Cortex of kidney (tissue), 1 donor: ENCODE data around the gene RAB40C.

Experiments
- DNase-seq: peaks from one replicate; lab custom pipeline; 2025; lab: John Stamatoyannopoulos, UW

Gene RAB40C

DNA sequence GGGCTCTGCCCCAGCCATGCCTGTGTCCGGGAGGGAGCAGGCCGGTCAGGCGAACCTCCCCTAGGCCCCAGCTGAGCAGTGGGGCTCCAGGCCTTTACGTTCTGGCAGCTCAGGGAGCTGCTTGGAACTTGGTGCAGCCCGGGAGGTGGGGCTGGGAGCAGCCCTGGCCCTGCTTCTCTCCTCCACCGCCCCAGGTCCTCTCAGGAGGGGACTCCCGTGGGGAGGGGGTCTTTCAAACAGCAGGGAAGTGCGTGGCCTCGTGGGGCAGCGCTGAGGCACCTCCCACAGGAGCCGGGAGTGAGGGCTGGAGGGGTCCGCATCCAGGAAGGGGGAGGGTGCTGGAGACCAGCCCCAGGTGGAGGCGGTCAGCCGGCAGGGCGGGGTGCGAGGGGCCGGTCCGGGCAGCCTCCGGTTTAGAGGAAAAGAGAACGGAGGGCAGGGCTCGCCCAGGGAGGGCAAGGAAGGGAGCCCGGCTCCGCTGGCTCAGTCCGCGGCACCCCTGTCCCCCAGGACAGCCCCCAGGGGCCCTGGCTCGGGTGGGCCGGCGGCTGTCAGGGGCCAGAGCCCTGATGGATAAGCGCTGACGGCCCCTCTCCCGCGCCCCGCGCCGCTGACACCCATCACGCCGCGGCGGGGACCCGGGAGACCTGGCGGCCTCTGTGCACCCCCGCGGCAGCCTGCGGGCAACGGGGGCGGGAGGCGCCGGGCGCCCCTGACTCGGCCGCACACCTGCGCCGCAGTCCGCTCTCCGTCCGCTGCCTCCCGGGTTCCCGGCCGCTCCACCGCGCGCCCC, 30.3 kb upstream of the RAB40C start:
- DNase-seq = no peak

DNA sequence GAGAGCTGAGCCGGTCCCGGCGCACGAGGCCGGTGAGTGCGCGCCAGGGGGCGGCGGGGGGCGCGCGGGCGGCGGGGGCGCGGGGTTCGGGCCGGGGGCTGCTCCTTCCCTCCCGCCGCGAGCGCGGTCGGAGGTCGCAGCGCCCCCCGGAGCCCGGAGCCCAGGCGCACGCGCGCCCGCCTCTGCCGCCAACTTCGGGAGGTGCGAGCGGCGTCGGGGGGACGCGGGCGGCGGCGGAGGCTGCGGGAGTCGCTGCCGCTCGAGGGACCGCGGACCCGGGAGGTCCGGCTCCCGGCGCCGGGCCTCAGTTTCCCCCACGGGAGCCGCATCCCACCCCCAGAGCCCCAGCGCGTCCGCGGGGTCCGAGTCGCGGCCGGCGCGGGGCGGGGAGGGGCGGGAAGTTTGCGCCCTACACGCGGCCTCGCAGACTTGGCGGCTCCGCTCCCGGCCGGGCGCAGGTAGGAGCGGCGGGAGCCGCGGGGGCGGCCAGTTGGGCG, 29.6 kb upstream of the RAB40C start, which contains the start of gene PRR35:
TSS of gene PRR35 (plus strand) at position 191 of the 497 bp plus-strand sequence. CDS start 2,901 bp downstream, outside the sequence.
- no peak for DNase-seq

DNA sequence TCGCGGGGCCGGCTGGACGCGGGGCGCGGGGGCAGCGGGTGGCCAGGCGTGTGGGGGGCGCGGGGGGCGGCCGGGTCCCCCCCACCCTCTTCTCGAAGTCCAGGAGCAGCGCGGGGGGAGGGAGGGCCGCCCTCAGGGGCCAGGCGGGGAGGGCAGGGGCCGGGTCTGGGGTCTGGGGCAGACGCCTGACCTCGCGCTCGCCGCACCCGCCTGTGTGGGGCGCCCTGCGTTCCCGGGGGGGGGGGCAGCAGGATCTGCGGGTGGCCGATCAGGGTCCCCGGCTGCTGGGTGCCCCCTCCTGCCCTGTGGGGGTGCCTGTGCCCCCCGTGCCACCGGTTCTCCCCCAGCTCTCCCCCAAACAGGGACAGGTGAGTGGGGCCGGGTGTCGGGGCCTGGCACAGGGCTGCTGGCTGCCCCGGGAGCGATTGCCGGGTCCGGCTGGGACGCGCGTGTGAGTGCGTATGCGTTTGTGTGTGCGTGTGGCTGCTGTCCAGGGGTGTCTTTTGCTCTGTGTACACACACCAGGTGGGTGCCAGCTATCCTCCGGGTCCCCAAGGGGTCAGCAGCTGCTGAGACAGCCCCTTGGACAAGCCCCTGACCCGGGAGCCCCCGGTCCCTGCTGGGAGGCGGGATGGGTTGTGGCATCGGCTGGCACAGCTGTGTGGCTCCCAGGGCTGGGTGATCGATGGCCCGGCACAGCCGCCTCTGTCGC, 29.0 kb upstream of the RAB40C start:
- no peak for DNase-seq

DNA sequence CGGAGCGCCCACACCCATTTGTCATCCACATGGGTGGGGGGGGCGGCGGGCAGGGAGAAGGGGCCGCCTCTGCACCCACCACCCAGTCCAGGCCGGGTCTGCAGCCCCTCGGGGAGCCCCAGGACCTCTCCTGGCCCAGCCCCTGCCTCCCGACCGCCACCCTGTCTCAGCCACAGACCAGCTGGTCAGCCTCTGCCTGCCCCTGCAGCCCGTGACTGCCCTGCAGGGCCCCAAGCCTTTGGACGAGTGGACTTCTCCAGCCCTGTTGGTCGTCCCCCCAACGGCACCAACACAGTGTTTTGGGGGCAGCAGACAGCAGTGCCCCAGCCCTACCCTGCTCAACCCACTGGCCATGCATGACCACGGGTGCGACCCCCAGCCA, 28.5 kb upstream of the RAB40C start:
- DNase-seq = no peak

DNA sequence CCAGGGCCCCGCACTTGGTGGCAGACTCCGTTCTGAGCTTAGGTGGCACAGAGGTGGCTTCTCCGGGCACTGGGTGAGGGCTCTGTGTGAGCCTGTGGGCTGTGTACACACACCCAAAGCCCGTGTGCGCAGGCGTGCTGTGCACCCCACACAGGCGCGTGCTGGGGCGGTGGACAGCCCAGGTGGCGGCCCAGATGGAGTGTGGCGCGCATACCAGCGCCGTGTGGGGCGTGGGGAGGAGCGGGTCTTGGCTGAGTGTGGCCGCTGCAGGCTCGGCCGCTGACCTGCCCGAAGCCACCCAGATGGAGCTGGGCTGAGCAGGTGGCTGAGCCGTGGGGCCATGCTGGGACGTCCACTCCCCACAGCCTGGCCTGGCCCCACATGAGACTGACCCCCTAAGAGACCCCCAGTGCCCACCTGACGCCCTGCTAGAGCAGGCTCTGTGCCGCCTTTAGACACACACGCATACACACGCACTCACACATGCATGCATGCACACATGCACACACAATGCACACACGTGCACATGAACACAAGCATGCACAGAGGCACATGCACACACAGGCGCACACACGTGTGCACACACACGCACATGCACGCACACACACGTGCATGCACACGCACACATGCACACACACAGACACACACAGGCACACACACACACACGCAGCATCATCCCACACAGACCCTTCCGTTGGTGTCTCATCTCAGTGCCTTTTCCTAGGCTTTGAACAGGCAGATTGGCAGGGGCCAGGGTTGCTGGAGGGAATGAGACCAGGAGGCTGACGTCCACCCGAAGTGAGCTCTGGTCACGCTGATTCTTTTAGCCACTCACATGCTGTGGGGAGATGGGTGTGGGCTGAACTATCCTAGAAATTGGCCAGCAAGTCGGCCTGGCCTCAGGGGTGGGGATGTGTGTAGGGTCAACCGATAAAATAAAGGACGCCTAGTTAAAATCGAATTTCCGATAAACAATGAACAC, 27.6 kb upstream of the RAB40C start:
- no peak for DNase-seq

DNA sequence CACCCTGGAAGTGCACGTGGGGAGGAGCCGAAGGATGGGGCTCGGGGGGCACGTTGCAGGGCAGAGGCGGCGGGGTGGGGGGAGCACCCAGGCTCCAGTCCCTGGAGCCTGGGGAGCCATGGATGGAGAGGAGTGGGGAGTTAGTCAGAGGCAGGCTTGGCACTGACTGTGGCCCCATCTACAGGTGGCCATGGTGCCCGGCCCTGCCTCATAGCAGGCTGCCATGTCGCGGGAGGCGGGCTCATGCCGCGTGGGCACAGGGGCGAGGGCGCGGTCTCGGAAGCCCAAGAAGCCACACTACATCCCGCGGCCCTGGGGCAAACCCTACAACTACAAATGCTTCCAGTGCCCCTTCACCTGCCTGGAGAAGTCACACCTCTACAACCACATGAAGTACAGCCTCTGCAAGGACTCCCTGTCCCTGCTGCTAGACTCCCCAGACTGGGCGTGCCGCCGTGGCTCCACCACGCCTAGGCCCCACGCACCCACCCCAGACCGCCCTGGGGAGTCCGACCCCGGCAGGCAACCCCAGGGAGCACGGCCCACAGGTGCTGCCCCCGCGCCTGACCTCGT, 26.7 kb upstream of the RAB40C start:
- no peak for DNase-seq

DNA sequence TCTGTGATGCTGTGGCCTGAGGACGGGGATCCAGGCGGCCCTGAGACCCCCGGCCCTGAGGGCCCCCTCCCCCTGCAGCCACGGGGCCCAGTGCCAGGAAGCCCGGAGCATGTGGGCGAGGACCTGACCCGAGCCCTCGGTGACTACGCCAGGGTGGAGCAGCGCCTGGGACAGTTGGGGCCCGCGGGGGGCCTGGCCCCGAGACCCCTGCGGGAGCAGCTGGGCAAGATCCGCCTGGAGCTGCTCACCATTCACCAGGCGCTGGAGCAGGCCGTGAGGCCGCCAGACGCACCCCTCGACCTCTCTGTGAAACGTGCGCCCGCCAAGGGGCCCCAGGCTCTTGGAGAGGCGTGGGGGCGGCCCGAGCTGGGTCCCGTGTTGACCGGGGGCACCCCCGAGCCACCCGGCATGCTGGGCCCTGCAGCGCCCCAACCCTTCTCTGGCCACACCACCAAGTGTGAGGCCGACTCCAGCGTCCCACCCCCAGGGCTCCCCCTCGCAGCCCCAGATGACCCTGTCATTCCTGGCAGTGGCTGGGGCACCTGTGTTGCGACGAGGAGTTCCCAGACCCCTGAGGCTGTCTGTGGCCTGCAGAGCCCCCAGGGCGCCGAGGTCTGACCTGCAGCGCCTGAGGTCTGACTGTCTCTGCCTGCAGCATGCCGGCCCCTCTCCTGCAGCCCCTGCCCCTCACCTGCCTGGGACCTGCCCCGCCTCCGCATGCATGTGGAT, 25.0 kb upstream of the RAB40C start:
- no peak for DNase-seq

DNA sequence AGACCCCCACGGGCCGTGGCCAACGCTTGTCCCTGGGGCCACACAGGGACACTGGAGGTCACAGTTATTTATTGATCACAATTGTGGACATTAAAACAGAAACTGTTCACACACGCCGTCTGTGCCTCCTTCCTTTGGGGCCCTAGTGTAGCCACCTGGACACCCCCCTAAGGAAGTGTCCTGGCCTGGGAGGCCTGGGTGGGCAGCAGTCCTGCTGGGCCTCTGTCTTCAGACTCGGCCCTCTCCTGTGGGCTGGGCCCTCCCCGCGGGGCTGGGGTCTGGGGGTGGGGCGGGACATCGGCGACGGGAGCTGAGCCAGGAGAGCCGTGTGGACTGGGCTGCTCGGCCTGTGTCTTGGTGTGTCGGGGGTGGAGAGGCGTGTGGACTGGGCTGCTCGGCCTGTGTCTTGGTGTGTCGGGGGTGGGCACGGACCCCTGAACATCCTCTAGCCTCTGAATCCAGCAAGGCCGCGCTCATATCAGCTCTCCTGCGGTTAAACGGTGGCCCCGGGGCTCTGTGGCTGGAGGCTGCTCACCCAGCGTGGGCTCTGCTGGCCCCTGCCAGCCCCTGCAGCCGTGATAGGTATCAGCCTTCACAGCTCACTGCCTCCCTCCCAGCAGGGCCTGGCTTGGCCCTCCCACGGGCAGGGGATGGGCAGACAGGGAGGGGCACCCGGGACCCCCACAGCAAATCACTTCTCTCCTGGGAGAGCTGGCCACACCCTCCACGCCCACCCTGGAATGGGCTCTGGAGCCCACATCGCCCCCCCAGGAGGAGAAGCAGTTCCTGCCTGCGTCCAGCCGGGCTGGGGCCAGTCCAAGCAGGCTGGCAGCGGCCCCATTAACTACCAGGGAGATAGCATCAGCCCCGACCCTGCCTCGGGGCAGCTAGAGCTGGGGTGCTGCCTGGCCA, 24.2 kb upstream of the RAB40C start:
- DNase-seq = no peak

DNA sequence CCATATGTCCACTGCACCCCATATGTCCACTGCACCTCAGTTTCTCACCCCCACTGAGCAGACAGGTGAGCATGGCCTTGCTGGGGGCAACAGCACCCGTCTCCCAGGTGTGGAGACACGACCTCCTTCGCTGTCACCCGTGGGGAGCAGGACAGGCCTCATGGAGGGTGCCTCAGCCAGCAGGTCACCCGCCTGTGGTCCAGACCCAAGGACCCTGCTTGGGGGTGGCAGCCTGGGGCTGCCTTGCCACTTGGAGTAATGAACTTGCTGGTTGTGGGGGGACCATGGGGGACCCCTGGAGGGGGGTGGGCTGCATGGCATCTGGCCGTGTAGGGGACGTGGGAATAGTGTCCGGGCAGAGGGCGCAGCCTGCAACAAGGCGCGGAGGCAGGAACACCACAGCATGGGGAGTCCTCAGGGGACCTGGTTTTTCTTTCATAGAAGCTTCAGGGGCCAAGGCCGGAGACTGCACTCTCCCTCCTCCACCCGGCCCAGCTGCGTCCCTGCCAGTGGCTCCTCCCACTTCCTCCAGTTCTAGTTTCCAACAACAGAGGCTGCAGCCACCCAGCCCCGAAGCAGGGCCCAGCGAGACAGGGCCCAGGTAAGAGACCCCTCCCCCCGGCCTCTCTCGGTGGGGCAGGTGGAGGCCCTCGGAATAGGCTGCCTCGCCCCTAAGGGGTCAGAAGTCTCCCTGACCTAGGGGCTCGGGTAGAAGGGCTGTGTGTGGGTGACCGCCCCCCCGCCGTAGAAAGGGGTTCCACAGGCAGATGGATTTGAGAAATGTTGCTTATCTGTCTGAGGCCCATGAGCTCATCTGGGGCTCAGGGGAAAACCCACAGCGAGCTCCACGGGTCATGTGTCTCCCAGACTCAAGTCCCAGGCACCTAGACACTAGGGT, 23.1 kb upstream of the RAB40C start, which contains the start of gene NHLRC4:
TSS of gene NHLRC4 (plus strand) at position 531 of the 898 bp plus-strand sequence. CDS start 1,043 bp downstream, outside the sequence.
- no peak for DNase-seq

DNA sequence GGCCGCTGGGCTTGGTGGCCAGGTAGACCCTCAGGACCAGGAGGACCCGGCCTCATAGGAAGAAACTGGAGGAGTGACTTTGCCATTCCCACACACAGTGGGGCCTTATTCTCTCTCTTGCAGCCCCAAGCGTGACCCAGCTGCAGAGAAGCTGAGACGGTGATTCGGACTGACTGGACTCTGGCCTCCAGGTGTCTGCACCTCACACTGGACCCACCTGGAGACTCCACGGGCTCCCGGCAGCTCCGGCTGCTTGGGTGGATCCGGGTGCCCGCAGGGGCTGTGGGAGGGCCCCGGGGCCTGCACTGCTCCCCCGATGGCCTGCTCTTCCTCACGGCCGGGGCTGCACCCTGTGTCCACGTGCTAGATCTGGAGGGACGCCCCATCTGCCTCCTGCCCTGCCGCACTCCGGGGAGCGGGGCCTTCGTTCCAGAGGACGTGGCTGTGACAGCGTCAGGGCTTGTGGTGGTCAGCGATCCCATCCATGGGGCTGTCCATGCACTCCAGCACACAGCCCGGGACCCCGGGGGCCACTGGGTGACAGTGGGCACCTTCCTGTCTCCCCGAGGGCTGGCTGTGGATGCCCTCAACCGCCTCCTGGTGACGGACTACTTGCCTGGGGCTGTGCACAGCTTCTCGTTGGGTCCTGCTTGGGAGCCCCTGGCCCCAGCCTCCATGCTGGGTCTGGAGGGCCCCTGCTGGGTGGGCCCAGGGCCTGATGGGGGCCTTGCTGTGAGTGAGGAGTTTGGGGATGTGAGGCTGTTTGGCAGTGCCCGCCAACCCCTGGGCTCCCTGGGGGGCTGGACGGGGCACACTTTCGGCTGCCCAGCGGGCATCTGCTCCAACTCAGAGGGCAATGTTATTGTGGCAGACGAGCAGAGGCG, 22.3 kb upstream of the RAB40C start:
- DNase-seq = no peak

DNA sequence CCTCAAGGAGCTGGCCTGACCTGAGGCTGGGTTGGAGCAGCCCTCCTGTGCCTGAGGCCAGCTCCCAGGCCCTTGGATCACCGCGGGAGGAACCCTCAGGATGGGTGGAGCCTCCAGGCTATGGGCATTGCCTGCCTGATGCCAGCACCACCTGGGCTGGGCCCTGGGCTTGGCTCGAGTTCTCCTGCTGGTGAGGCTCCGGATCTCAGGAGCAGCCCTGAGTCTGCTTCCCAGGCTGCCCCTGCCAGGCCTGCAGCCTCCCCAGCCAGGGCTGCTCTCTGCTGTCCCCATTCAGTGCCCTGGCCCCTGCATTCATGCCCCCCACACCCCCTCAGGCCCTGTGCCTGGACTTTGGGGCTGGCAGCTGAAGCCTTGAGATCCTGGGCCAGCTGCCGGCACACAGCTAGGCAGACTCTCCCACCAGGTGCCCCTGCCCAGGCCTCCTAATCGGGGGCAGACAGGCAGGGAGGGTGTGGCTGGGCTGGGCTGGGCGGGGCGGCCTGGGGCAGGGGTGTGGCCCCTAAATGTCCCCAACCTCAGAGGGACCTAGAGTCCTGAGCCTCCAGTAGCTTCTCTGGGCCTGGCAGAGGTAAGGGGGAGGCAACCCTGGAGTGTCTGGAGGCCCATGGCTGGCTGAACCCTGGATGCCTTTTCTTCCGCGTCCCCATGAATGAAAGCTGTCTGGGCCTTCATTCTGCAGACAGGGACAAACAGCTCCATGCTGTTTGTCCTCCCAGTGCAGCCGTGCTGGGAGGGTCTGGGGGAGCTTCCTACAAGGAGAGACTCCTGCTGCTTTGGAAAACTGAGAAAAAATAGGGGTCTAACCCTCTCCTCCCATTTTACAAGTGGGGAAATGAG, 21.2 kb upstream of the RAB40C start:
- DNase-seq = no peak

DNA sequence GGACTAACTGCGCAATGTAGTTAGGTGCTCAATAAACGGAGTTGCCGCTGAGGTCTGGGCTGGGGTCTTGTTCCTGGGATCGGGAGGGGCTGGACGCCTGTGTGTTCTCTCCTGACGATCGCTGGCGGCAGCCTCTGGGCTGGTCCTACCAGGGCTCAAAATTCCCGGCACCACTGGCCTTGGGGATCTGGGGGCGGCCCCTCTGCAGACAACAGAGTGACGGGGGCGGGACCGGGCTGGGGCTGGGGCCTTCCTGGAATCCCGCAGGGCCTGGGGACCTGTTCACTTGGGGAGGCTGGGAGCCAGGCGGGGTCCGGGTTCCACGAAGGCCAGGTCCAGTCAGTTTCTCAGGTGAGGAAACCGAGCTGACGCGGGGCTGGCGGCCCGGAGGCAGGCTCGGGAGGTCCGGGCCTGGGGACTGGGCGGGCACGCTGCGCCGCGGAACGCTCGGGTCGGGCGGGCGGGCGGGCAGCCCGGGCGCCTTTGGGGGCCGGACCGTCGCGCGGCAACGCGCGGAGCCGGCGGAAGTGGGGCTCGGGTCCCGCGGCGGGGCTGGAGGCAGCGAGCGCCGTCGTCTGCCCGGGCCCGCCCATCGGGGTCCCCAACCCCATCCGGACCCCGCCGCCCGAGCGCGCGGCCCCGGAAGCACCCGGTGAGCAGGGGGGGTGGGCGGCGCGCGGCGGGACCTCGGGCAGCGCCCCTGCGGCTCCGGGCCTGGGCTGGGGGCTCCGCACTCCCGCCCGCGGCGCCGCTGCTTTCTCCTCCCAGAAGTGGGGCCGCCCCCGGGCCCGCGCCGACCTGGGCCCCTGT, 20.2 kb upstream of the RAB40C start, which contains the start of gene PIGQ:
TSS of gene PIGQ (plus strand) at position 524 of the 810 bp plus-strand sequence. CDS start 4,107 bp downstream, outside the sequence.
- no peak for DNase-seq

DNA sequence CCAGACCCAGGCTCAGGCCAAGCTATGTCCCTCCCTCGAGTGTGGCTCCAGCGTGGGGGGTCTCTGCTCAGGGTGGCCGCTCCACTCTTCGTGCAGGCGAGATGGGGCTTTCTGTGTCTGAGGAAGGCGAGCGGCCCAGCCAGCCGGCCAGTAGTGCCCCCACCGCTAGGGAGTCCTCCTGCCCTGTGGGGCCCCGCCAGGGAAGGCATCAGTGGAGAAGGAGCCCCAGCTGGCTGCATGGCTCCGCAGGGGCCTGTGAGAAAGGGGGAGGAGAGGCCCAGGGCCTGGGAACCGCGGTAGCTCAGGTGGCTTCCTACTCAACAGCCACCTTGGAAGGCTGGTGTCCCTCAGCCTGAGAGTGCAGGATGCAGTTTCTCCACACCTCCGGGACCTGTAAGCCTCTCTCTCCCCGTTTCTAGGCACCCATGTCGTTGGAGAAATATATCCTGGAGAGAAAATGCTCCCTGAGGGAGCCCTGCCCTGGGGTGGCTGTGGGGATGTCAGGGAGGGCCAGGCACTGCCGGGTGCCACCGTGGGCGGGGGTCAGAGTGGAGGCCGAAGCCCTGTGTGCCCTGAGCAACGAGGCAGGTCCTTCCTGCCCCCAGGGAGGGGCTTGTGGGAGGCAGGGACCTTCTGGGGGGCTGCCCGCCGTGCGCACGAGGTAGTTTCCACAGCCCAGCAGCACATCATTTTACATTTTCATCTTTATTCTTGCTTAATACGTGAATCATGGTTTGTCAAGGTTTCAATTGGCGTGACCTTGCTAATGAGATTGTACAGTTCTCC, 16.8 kb upstream of the RAB40C start:
- DNase-seq = no peak

DNA sequence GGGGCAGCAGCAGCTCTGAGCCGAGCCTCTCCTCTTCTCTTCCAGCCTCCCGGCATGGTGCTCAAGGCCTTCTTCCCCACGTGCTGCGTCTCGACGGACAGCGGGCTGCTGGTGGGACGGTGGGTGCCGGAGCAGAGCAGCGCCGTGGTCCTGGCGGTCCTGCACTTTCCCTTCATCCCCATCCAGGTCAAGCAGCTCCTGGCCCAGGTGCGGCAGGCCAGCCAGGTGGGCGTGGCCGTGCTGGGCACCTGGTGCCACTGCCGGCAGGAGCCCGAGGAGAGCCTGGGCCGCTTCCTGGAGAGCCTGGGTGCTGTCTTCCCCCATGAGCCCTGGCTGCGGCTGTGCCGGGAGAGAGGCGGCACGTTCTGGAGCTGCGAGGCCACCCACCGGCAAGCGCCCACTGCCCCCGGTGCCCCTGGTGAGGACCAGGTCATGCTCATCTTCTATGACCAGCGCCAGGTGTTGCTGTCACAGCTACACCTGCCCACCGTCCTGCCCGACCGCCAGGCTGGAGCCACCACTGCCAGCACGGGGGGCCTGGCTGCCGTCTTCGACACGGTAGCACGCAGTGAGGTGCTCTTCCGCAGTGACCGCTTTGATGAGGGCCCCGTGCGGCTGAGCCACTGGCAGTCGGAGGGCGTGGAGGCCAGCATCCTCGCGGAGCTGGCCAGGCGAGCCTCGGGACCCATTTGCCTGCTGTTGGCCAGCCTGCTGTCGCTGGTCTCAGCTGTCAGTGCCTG, 15.7 kb upstream of the RAB40C start:
- DNase-seq = no peak
